Ammon's horn (tissue), 1 donor: ENCODE results near the gene ITGB3BP.

Source experiments
- DNase-seq: peaks from one replicate; pipeline ENCODE4 v3.0.0-alpha.2; 2016; ENCODE audit warnings: low spot score

ITGB3BP gene

DNA sequence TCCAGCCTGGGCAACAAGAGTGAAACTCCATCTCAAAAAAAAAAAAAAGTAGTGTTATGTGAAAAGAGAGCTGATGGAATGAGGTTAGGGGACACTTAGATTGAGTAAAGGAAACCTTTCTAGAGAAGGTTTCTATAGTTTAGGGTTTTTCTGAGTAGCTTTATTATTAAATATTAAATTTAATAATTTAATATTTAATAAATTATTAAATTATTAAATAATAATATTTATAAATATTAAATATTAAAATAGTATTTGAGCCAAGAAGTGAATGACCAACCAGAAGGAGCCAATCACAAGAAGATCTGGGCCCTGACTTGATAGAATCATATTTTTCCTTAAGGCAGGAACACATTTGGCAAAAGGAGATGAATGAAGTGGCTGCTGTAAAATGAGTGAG is 104.9 kb downstream of the ITGB3BP start:
- no peak for DNase-seq

GRCh38 chr1:63414691-63415365 is 108.2 kb downstream of the ITGB3BP start:
- DNase-seq = no peak

- no peak for DNase-seq
These were observed 109.6 kb downstream of the ITGB3BP start for GRCh38 chr1:63413394-63413793.

- DNase-seq = no peak
These were observed 112.0 kb downstream of the ITGB3BP start for GRCh38 chr1:63411066-63411465.

GRCh38 chr1:63408331-63408730 is 114.7 kb downstream of the ITGB3BP start:
- DNase-seq = no peak

DNA sequence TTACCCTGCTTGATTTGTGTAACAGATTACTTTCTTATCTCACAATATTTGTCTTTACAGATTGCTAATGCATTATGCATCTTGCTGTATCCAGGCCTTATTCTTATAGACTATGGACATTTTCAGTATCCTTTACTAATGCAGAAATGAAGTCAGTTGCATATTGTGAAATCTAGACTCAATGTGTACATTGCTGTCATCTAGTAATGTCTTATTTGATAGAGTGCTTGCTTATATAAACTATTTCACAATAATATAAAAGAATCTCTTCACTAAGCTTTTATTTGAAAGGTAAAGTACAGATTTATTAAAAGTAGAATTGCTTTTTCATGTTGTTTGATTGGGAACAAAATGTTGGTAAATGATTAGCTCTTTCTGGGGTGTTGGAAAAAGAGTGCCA is 116.0 kb downstream of the ITGB3BP start:
- no peak for DNase-seq

DNA sequence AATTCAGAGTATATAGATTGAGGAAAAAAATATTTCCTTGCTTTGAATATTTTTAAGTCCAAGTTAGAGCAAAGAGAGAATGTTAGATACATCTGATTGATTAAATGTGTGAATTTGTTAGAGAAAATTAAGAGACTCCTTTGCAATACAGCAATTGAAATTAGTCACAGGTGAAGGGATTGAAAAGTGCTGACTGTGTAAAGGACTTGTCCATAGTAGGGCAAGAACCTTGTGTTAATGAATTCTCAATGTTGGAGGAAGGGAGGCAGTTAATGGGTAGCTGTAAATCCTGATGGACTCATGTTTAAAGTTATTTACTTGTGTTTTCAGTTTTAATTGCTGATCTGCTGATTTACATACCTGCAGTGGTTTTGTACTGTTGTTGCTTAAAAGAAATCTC is 117.0 kb downstream of the ITGB3BP start:
- no peak for DNase-seq

DNA sequence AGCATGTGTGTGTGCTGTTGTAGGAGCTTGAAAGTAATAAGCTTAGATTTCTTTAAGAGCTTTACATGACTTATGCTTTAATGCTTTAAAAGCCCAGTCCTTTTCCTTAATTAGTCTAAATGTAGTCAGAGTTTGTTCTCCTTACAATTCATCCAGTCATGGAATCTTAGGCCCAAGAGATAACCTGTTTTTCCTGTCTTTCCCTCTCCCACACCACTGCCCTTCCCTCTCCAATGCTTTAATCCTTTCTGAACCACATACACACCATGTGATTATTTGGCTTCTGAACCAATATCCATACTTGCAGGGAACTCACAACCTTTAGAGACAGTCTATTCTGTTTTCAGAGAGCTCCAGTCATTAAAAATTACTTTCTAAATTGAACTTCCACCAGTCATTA is 118.0 kb downstream of the ITGB3BP start:
- no peak for DNase-seq

DNA sequence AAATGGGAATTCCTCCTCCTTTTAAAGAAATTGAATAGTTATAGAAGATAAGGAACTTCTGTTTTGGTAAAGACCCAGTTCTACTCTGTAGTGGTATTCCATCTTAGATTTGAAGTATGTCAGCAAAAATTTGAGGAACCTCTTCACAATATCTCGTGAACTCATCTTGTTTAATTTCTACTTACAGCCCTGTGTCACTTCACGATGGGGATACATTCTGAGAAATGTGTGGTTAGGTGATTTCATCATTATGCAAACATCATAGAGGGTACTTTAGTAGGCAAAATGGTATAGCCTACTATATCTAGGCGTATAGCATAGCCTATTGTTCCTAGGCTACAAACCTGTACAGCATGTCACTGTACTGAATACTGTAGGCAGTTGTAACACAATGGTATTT is 119.6 kb downstream of the ITGB3BP start:
- DNase-seq = no peak

GRCh38 chr1:63401945-63402344 is 121.1 kb downstream of the ITGB3BP start:
- DNase-seq = no peak
